ENCODE results near the gene PKIG. TPM values are rescaled to one million over a fixed set of nuclear protein-coding genes. Genes with fewer than 3 reads are reported as not detected.

Gene PKIG
- total RNA-seq, 4 donors from 2014 or later = 67.1 to 250 (median 145) TPM

DNA sequence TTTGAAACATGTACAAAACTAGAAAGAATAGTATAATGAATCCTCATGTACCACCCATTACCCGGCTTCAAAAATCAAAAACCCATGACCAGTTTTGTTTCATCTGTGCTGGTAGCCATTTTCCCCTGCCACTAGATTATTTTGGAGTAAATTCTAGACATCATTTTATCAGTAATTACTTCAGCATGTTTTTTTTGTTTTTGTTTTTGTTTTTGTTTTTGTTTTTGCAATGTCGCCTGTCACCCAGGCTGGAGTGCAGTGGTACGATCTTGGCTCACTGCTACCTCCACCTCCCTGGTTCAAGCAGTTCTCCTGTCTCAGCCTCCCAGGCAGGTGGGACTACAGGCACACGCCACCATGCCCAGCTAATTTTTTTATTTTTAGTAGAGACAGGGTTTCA, 8.0 kb upstream of the PKIG start:
- Histone ChIP-seq H3K27me3 (no peaks in the 10 kb centered on the region), H3K4me1 (peaks cover 0 to 3% of the 10 kb centered on the region in 2 donors), H3K36me3 (no peaks in the 10 kb centered on the region), H3K9me3 (no peaks in the 10 kb centered on the region), H3K27ac (peak overlapping the region; percentile 87 to 97), H3K4me3 (no peak overlapping the region)
- intact Hi-C loops (cut with DNase I; ENCODE audit: low total_unique reads) = loop anchor here (10.0 kb wide), 1 partner anchor 250 kb away; no protein-coding TSS in a partner anchor
- DNase-seq = no peak
- TF ChIP-seq POLR2A (IDR thresholded peaks at IDR 0.05) = no peak
- no peak for TF ChIP-seq CTCF (IDR thresholded peaks at IDR 0.05)

- Histone ChIP-seq H3K4me3 (no peak overlapping the region), H3K4me1 (peaks cover 7 to 9% of the 10 kb centered on the region in 2 donors), H3K27ac (peak overlapping the region; percentile 24 to 97), H3K9me3 (no peaks in the 10 kb centered on the region), H3K36me3 (no peaks in the 10 kb centered on the region), H3K27me3 (no peaks in the 10 kb centered on the region)
- DNase-seq = no peak
- no peak for TF ChIP-seq POLR2A (IDR thresholded peaks at IDR 0.05)
- TF ChIP-seq CTCF (IDR thresholded peaks at IDR 0.05) = peak in 3 of 4 experiments; percentile 18 to 32 (median 20)
- intact Hi-C loops (cut with DNase I; ENCODE audit: low total_unique reads) = loop anchor here (10.0 kb wide), 1 partner anchor 251 kb away; no protein-coding TSS in a partner anchor
These were observed 6.1 kb upstream of the PKIG start for GRCh38 chr20:44576297-44576696.

- no peak for TF ChIP-seq POLR2A (IDR thresholded peaks at IDR 0.05)
- TF ChIP-seq CTCF (IDR thresholded peaks at IDR 0.05) = no peak
These were observed 2.9 kb upstream of the PKIG start for GRCh38 chr20:44579313-44580081.

GRCh38 chr20:44580581-44581268, 1.7 kb upstream of the PKIG start:
- peaks cover 10 to 17% of the 10 kb centered on the region in 2 donors for H3K4me1 ChIP-seq
- no peaks in the 10 kb centered on the region for H3K36me3 ChIP-seq
- H3K27me3 ChIP-seq = no peaks in the 10 kb centered on the region
- no peak for DNase-seq
- H3K27ac ChIP-seq = peak overlapping the region; percentile 91 to 99
- H3K4me3 ChIP-seq = no peak overlapping the region
- intact Hi-C loops (cut with DNase I; ENCODE audit: low total_unique reads) = no loop called here
- TF ChIP-seq POLR2A (IDR thresholded peaks at IDR 0.05) (no peak), CTCF (IDR thresholded peaks at IDR 0.05) (no peak)
- no peaks in the 10 kb centered on the region for H3K9me3 ChIP-seq

More at GRCh38 chr20:44579313-44580081, 2.9 kb upstream of the PKIG start:
- H3K27me3 ChIP-seq = no peaks in the 10 kb centered on the region
- peak overlapping the region; percentile 91 to 99 for H3K27ac ChIP-seq
- H3K4me3 ChIP-seq = no peak overlapping the region
- H3K4me1 ChIP-seq = peaks cover 10 to 17% of the 10 kb centered on the region in 2 donors
- H3K36me3 ChIP-seq = no peaks in the 10 kb centered on the region
- DNase-seq = no peak
- no peaks in the 10 kb centered on the region for H3K9me3 ChIP-seq
- intact Hi-C loops (cut with DNase I; ENCODE audit: low total_unique reads) = loop anchor here (10.0 kb wide), 1 partner anchor 255 kb away; no protein-coding TSS in a partner anchor

DNA sequence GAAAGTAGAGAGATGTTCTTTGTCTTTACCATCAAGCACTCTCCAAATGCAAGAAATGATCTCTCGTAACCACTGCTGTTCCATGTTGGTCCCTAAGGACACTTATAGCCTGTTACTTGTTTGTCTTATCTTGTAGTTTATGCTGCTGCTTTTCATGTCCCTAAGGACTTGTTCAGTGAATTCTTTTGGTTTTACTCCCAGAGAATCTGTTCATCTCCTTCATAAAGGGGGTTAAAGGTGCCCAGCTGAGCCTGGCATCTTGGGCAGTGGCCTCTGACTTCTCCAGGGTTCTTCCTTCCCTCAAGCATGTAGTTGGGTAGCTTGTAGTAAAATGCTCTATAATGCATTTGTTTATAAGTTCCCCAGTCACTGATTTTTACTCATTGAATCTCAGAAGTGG, 864 bp upstream of the PKIG start:
- TF ChIP-seq POLR2A (IDR thresholded peaks at IDR 0.05) = no peak
- TF ChIP-seq CTCF (IDR thresholded peaks at IDR 0.05) = no peak
- intact Hi-C loops (cut with DNase I; ENCODE audit: low total_unique reads) = no loop called here
- no peaks in the 10 kb centered on the region for H3K27me3 ChIP-seq

More for the DNA sequence above, 864 bp upstream of the PKIG start:
- no peak for DNase-seq
- Histone ChIP-seq H3K4me3 (no peak overlapping the region), H3K9me3 (no peaks in the 10 kb centered on the region), H3K27ac (peak overlapping the region; percentile 91 to 99), H3K36me3 (no peaks in the 10 kb centered on the region), H3K4me1 (peaks cover 10 to 17% of the 10 kb centered on the region in 2 donors)
